ENCODE data around the gene XPO4. TPM values are rescaled to one million over a fixed set of nuclear protein-coding genes. Genes with fewer than 3 reads are reported as not detected.

Gene XPO4
- total RNA-seq, 1 donor from 2014 or later = 15.5 TPM

DNA sequence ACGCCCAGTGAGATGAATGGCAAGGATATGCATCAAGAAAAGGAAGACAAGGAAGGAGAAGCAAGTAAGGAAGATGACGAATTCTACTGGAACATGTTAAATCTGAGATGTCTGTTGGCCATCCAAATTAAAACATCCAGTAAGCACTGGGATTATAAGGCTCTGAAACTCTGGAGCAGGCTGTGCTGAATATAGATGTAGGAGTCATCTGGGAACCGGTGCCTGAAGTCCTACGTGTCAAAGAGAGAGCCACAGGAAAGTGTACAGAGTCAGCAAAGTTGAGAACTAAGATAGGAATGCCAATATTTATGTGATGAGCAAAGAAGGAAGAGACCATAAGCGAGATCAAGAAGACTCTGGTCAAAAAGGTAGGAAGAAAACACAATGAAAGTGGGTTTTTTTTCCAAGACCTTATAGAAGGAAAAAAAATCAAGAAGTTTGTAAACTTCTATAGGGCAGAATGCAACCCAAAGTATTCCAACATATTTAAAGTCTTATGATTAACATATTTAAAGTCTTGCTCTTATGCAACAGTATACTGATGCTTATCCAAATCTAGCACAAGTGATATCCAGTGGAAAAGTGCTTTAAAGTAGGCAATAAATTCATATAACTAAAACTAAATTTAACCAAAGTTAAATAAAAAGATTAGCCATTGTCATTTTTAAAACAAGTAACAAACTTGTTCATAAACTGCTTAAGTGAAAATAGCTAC is 77.6 kb downstream of the XPO4 start:
- DNase-seq = no peak
- no peaks in the 10 kb centered on the region for H3K9me3 Mint-ChIP-seq (ENCODE audit: unreplicated experiment)
- peak overlapping the region; percentile 54 for H3K27ac Mint-ChIP-seq (ENCODE audit: unreplicated experiment)
- TF ChIP-seq, protein P1, sequence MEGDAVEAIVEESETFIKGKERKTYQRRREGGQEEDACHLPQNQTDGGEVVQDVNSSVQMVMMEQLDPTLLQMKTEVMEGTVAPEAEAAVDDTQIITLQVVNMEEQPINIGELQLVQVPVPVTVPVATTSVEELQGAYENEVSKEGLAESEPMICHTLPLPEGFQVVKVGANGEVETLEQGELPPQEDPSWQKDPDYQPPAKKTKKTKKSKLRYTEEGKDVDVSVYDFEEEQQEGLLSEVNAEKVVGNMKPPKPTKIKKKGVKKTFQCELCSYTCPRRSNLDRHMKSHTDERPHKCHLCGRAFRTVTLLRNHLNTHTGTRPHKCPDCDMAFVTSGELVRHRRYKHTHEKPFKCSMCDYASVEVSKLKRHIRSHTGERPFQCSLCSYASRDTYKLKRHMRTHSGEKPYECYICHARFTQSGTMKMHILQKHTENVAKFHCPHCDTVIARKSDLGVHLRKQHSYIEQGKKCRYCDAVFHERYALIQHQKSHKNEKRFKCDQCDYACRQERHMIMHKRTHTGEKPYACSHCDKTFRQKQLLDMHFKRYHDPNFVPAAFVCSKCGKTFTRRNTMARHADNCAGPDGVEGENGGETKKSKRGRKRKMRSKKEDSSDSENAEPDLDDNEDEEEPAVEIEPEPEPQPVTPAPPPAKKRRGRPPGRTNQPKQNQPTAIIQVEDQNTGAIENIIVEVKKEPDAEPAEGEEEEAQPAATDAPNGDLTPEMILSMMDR (IDR thresholded peaks at IDR 0.05; ENCODE audit: partially characterized antibody, unreplicated experiment) = no peak
- H3K36me3 Mint-ChIP-seq (ENCODE audit: unreplicated experiment) = no peaks in the 10 kb centered on the region
- peak overlapping the region; percentile 34 for H3K4me3 Mint-ChIP-seq (ENCODE audit: unreplicated experiment)
- peaks cover 26% of the 10 kb centered on the region for H3K4me1 Mint-ChIP-seq (ENCODE audit: low read depth, unreplicated experiment)
- no peaks in the 10 kb centered on the region for H3K27me3 Mint-ChIP-seq (ENCODE audit: unreplicated experiment)

DNA sequence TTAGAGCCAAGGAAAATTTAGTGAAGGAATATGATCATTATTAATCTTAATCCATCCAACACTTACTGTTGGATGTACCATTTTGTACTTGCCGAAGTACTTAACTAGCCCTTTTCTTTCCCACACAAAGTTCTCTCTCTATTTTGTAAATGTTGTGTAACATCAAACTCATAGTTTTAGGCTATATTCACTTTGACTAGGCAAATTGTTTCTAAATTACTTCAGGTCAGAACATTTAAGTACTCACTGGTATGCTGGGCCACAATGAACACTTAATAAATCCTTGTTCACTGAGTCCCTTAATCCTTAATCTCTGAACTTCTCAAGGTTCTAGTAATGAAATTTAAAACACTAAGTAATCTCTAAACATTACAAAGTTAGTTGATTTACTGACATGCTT is 79.5 kb downstream of the XPO4 start:
- Mint-ChIP-seq H3K27ac (ENCODE audit: unreplicated experiment) (peak overlapping the region; percentile 50), H3K9me3 (ENCODE audit: unreplicated experiment) (no peaks in the 10 kb centered on the region), H3K4me3 (ENCODE audit: unreplicated experiment) (no peak overlapping the region), H3K27me3 (ENCODE audit: unreplicated experiment) (no peaks in the 10 kb centered on the region), H3K4me1 (ENCODE audit: low read depth, unreplicated experiment) (peaks cover 28% of the 10 kb centered on the region), H3K36me3 (ENCODE audit: unreplicated experiment) (no peaks in the 10 kb centered on the region)
- TF ChIP-seq, protein P1 (IDR thresholded peaks at IDR 0.05; ENCODE audit: partially characterized antibody, unreplicated experiment) = no peak
- DNase-seq = no peak

- Mint-ChIP-seq H3K27ac (ENCODE audit: unreplicated experiment) (peak overlapping the region; percentile 55), H3K36me3 (ENCODE audit: unreplicated experiment) (no peaks in the 10 kb centered on the region), H3K9me3 (ENCODE audit: unreplicated experiment) (no peaks in the 10 kb centered on the region), H3K27me3 (ENCODE audit: unreplicated experiment) (no peaks in the 10 kb centered on the region), H3K4me1 (ENCODE audit: low read depth, unreplicated experiment) (peaks cover 28% of the 10 kb centered on the region), H3K4me3 (ENCODE audit: unreplicated experiment) (no peak overlapping the region)
- DNase-seq = no peak
- TF ChIP-seq, protein P1 (IDR thresholded peaks at IDR 0.05; ENCODE audit: partially characterized antibody, unreplicated experiment) = no peak
Observed at GRCh38 chr13:20822406-20822805, 80.1 kb downstream of the XPO4 start.

DNA sequence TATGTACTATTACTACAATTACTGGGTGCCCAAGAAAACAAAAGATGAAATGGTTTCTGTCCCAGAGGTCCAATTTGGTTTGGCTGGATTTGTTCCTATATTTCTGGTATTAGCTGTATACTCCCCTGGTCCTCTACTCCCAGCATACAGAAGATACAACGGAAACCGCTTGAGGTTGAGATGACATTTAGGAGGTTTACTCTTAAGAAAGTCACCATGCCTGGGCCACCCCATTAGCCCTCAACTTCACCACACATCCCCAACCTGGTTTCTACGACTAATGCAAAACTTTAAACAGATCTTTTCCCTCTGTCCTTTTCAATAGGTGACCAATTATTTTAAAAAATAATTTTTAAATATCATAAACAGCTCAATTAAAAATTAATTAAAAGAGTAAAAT is 82.8 kb downstream of the XPO4 start:
- H3K27ac Mint-ChIP-seq (ENCODE audit: unreplicated experiment) = no peak overlapping the region
- peaks cover 15% of the 10 kb centered on the region for H3K4me1 Mint-ChIP-seq (ENCODE audit: low read depth, unreplicated experiment)
- H3K9me3 Mint-ChIP-seq (ENCODE audit: unreplicated experiment) = no peaks in the 10 kb centered on the region
- no peak overlapping the region for H3K4me3 Mint-ChIP-seq (ENCODE audit: unreplicated experiment)
- no peaks in the 10 kb centered on the region for H3K27me3 Mint-ChIP-seq (ENCODE audit: unreplicated experiment)
- H3K36me3 Mint-ChIP-seq (ENCODE audit: unreplicated experiment) = no peaks in the 10 kb centered on the region
- TF ChIP-seq, protein P1 (IDR thresholded peaks at IDR 0.05; ENCODE audit: partially characterized antibody, unreplicated experiment) = no peak
- DNase-seq = no peak

DNA sequence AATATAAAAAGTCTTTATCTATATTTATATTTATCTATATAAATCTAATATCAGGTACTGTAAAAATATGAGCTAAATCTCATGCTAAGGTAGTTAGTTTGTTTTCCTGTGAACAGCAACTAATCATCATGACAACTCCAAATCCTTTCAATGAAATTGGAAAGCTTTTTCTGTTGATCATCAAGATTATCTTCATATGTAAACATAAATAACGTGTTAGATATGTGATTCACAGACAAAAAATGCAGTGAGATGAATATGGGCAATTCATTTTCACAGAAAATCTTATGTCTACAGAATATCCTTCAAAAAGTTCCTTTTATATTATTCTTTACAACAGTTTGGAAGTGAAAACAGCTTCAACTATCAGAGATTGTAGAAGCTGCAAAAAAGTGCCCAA is 87.1 kb downstream of the XPO4 start:
- Mint-ChIP-seq H3K36me3 (ENCODE audit: unreplicated experiment) (no peaks in the 10 kb centered on the region), H3K4me1 (ENCODE audit: low read depth, unreplicated experiment) (peaks cover 5% of the 10 kb centered on the region), H3K9me3 (ENCODE audit: unreplicated experiment) (no peaks in the 10 kb centered on the region), H3K27ac (ENCODE audit: unreplicated experiment) (no peak overlapping the region), H3K4me3 (ENCODE audit: unreplicated experiment) (no peak overlapping the region), H3K27me3 (ENCODE audit: unreplicated experiment) (peaks cover 2% of the 10 kb centered on the region)
- TF ChIP-seq, protein P1 (IDR thresholded peaks at IDR 0.05; ENCODE audit: partially characterized antibody, unreplicated experiment) = no peak
- no peak for DNase-seq

All from glutamatergic neuron (in vitro differentiated cells).